ENCODE data around the gene LPAR5. TPM values are rescaled to one million over a fixed set of nuclear protein-coding genes. Genes with fewer than 3 reads are reported as not detected.

LPAR5 gene
- total and polyA plus RNA-seq, 2 of the 13 experiments (the other 11 are each of a cell fraction or from before 2014, with no cell fraction given) = 0.09 to 0.32 TPM

DNA sequence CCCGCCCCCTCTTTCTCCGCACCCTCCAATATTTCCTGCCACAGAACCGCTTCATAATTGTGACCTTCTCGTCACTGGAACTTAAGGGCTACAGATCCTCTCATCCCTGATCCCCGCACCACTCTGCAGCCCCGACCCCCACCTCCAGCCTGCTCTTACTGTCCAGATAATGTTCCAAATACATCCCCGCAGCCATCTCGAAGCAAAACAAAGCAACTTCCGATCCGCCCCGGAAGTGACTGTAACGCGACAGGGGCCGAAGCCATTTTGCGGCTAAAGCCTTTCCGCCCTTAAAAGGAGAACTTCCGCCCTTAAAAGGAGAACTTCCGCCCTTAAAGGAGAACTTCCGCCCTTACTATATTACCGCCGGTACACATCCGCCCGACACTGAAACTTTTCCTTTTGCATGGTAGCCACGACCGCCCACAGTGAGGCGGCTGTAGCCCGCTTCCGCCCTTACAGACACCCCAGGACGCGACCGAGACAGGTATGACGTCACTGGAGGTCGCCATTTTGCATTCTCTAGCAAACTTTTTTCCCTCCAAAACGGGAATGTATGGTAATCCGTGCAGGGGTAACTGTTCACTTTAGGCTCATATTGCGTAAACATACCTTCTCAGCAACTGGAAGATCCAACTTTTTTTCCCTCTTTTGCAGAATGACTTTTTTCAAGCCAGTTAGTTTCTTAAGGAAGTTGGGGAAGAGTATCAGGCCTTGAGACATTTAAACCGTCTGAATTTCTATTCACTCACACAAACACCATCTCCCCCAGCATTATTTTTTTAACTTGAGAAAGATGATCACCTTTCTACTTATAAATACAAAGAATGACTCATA, 27.4 kb upstream of the LPAR5 start, which contains the start of gene ING4 (continued):
- TF ChIP-seq GLI4 (CRISPR knock-in tag; IDR thresholded peaks at IDR 0.05; ENCODE audit: borderline replicate concordance) (peak; percentile 47; the same call in 1 of the 2 replicates), GABPA (IDR thresholded peaks at IDR 0.05; ENCODE audit: low read depth, low read length) (peak; percentile 93), GABPA (CRISPR knock-in tag; IDR thresholded peaks at IDR 0.05; ENCODE audit: low read depth) (peak; percentile 100), NFE2 (CRISPR knock-in tag; IDR thresholded peaks at IDR 0.05) (no peak), ELF1 (CRISPR knock-in tag; IDR thresholded peaks at IDR 0.05) (peak; percentile 100), SMAD1 (CRISPR knock-in tag; IDR thresholded peaks at IDR 0.05; ENCODE audit: borderline replicate concordance, low read depth) (no peak), MAX (IDR thresholded peaks at IDR 0.05) (peak; percentile 80), PRPF4 (IDR thresholded peaks at IDR 0.05; ENCODE audit: low read depth, low read length, poor library complexity, severe bottlenecking) (peak; percentile 37), KLF15 (CRISPR knock-in tag; IDR thresholded peaks at IDR 0.05; ENCODE audit: borderline replicate concordance) (no peak), E2F5 (CRISPR knock-in tag; conservative IDR thresholded peaks at IDR 0.05) (0 out of 2 replicates have a peak, but pooled peaks have one; percentile 22), ZNF768 (CRISPR knock-in tag; IDR thresholded peaks at IDR 0.05) (no peak), MYPOP (CRISPR knock-in tag; IDR thresholded peaks at IDR 0.05) (peak; percentile 59; the same call in 1 of the 2 replicates), ARID4A (CRISPR knock-in tag; IDR thresholded peaks at IDR 0.05; ENCODE audit: borderline replicate concordance) (peak; percentile 96), ZSCAN29 (CRISPR knock-in tag; conservative IDR thresholded peaks at IDR 0.05) (0 out of 2 replicates have a peak, but pooled peaks have one; percentile 14), ZNF558 (CRISPR knock-in tag; IDR thresholded peaks at IDR 0.05; ENCODE audit: borderline replicate concordance) (no peak), ZNF143 (CRISPR knock-in tag; IDR thresholded peaks at IDR 0.05) (peak; percentile 67; the same call in 1 of the 2 replicates)
- TF ChIP-seq, protein P1, sequence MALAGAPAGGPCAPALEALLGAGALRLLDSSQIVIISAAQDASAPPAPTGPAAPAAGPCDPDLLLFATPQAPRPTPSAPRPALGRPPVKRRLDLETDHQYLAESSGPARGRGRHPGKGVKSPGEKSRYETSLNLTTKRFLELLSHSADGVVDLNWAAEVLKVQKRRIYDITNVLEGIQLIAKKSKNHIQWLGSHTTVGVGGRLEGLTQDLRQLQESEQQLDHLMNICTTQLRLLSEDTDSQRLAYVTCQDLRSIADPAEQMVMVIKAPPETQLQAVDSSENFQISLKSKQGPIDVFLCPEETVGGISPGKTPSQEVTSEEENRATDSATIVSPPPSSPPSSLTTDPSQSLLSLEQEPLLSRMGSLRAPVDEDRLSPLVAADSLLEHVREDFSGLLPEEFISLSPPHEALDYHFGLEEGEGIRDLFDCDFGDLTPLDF (CRISPR knock-in tag; IDR thresholded peaks at IDR 0.05) = peak; percentile 75

Measured in HepG2 (cell line).